GM19043 (cell line): Measurements from ENCODE around the gene MDGA2.
"Not testable (repeated sequence)": the region's sequence is repeated elsewhere in the genome, so short reads cannot be mapped to it uniquely, and the experiment has no call there.

Experiments used
- ATAC-seq: cut with Tn5 transposase; IDR thresholded peaks from one replicate; pipeline ENCODE4 v1.9.1; 2021; ENCODE audit warnings: low read depth; ENCODE audit not compliant: unreplicated experiment

Gene MDGA2

DNA sequence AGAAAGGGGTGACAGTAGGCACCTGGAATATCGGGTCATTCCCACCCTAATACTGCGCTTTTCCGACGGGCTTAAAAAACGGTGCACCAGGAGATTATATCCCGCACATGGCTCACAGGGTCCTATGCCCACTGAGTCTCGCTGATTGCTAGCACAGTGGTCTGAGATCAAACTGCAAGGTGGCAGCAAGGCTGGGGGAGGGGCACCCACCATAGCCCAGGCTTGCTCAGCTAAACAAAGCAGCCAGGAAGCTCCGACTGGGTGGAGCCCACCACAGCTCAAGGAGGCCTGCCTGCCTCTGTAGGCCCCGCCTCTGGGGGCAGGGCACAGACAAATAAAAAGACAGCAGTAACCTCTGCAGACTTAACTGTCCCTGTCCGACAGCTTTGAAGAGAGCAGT, 503.5 kb downstream of the MDGA2 start:
- not testable (repeated sequence) for ATAC-seq

DNA sequence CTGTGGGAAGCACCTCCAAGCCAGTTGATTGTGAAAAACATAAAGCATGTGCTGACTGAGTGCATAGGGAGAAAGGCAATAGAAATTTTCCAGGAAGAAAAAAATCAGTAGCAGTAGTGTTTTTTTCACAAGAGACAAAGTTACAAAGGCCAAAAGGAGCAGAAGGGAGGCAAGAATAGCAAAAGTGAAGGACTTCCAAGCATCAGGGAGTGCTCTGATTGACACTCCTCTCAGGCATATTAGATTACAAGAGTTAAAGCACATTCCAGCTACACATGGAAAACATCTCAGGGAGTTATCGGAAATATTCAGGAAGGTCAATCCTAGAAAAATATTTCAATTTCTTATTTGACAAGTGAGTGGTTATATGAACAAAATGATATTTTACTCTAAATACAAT, 508.0 kb downstream of the MDGA2 start:
- ATAC-seq: no peak

DNA sequence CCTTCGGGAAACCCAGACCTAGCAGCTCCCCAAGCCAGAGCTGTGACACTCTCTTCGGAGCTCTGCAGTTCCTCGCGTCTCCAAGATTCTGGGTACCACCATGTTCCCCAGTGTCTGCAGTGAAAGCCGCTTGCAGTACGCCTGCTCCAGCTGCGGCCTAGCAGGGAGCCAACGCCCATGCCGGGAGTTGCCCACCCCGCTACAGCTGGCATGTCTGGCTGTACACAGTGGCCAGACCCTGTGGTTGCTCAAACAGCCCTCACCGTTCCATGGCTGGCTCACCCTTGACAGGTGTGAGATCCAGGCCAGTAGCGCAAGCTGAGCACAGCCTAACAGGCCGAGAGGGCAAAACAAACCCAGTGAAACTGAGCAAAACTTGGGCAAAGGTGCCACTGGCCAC, 520.0 kb downstream of the MDGA2 start:
- ATAC-seq: no peak

DNA sequence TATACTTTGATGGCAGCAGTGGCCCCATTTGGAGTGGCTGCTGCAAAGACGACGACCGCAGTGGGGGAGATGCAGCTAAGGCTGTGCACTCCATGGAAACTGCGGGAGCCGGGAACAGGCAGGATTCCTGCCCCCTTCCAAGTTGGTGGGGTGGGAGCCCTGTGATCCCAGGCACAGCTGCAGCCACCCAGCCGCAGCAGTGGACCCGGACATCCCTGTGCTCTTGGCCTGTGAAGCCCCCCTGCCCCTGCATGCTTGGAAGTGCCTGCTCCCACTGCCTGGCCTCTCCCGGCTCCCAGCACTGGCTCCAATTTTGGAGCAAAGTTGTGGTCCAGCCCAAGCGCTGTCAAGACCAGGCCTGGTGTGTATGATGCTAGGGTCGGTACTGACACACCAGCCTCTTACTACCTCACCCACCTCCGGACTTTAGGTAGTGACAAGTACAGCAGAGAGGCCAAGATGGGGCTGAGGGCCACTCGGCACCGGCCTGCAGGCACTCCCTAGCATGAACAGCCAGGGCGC, 521.1 kb downstream of the MDGA2 start:
- ATAC-seq: no peak

DNA sequence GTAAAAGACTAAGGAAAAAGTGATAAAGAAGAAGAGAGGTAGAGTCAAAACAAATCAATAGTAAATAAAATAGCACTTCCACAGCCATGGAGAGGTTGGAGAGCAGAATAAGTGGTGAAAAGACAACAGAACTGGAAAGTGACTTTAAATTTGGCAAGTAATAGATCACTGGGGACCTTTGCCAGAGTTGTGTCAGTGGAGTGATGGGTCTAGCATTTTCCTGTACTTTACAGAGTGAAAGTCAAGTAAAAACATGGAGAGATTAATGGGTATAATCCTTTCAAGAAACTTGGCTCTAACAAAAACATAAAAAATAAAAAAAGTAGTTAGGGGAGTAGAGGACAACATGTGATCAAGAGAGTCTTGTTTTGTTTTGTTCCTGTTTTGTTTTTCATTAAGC, 521.7 kb downstream of the MDGA2 start:
- no peak for ATAC-seq

DNA sequence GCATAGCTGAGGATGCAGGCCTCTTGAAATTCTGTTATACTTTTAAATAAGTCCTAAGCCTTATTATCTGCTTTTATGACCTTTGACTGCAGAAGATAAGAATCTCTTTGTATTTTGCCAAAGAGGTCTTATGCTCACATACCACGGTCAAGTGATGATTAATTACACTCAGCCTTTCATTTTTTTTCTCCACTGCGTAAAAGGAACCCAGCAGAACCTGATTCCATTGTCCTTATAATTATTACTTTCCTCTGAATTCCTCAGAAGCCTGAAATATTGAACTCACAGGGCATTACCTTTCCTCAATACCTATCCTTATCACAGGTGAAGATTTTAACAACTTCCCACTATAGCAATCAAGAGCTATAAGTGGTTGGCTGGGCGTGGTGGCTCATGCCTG, 525.1 kb downstream of the MDGA2 start:
- ATAC-seq: no peak

DNA sequence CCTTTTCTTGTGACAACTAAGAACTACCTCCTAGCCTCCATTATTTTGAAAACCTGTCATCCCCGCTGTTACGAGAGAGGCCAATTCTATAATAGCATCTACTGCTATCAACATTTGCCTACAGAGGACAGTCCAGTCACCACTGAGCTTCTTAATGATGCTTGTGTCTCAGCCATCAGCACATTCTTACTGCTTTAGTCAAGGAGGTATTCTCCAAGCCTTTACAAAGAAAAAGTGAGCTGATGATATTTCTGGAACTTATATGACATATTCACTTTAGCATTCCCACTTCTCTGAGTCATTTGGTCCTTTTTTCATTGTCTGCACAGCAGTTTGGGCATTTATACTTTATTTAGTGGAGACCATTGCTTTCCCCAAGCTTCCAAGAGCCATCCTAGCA, 526.1 kb downstream of the MDGA2 start:
- ATAC-seq: no peak

DNA sequence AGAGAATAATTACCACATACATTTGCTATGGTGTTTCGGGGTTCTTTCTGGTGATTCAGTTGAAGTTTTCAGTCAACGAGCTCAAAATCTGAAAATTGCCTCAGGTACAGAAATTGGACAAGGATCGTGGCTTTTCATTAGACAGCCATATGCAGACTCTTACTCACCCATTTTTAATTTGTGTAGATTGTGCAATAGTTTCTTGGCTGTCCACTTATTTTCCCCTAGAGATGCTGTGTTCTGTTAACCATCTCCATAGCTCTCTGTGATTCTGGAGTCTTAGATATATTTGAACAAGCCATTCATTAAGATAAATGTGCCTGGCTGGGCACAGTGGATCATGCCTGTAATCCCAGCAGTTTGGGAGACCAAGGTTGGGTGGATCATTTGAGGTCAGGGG, 526.7 kb downstream of the MDGA2 start:
- no peak for ATAC-seq

DNA sequence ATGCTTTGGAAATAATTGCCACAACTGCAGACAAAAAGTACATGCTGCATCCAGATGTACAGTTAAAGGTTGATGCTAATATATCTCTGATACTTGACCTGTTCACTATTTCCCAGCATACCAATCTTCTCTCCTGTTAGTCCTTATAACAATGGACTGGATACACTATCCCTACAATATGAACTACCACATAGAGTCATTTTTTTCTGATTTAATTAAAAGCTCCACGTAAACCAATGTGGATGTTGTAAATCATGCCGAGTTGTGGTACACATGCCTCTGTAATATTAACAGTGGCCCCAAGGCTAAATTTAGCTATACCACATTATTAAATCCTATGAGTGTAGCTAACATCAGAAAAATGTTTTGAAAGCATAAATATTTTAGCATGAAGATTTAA, 554.8 kb downstream of the MDGA2 start:
- ATAC-seq: no peak

DNA sequence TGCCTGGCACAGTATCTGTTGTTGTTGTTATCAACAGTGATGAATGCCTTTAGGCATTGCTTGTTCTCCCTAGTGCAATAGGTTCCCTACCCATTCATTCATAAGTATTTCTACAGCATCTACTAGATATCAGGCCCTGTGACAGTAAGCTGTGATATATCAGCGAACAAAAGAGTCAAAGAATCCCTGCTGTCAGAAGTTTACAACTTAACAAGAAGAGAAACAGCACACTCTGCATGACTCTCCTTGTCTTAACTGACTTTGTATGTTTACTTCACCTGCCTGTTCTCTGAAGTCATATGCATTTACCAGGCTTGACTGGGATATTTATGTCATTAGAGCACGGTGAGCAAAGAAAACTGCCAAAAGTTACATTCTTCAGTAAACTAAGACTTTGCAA, 571.6 kb downstream of the MDGA2 start:
- no peak for ATAC-seq

DNA sequence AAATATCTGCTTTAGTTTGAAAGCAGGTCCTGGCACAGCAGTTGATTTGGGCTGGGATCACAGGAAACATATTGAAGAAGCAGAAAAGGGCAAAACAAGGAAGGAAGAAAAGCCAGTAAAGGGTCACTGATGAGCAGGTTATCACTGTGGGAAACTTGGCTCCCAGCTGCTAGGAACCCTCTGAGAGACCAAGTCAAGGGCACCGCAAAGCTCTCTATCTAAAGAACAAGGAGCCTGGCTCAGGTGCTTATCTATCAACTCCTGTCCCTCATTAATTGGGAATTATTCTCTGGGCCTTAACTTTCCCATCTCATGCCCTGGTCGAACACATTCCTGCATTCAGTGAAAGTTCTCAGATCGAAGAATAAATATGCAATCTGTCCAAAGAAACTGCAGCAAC, 572.9 kb downstream of the MDGA2 start:
- ATAC-seq: no peak

DNA sequence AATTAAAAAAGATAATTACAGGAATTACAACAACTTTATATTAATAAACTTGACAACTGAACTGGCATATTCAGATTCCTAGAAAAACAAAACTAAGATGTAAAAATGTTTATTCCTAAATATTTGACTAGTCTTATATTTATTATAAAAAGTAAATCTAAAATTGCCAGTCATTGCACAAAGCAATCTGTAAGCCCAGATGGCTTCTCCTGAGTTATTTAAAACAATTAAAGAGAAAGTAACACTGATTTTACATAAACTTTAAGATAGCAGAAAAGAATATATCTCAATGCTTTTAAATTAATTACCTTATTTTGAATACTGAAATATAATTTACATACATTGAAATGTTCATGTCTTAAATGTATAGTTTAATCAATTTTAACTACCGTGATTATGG, 589.7 kb downstream of the MDGA2 start:
- no peak for ATAC-seq

DNA sequence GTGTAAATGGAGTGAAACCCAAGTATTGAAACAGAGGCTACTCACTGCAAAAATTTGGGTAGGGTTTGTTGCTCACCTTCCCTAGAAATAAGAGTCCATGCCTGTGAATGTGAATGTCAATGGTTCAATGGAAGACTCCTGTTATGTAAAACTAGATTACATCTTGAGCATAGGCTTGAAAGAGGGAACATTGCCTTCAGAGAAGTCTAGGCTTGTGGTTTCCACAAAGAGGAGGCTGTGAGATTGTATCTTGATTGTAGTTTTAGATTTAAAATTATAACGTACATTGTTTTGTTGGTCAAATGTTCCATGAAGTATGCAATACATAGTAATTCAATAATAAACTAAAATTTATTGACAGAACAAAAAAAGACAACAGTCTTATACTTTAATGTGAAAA, 610.1 kb downstream of the MDGA2 start:
- no peak for ATAC-seq

DNA sequence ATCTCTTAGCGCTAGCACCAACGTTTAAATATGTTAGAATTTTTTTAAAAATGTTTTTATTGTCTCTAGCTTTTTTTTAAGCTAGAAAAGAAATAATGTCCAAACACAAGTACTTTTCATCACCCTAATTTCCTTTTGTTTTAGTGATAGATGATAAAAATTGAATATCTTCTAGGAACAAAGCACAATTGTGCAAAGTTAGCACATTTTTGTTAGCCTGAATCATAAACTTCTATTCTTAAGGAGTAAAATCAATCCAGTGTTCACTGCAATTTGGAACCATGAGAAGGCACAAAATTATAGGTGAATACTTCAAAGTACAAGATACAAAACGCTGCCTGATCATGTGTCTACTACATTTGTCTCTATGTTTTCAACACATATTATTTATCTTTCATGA, 615.4 kb downstream of the MDGA2 start:
- no peak for ATAC-seq

DNA sequence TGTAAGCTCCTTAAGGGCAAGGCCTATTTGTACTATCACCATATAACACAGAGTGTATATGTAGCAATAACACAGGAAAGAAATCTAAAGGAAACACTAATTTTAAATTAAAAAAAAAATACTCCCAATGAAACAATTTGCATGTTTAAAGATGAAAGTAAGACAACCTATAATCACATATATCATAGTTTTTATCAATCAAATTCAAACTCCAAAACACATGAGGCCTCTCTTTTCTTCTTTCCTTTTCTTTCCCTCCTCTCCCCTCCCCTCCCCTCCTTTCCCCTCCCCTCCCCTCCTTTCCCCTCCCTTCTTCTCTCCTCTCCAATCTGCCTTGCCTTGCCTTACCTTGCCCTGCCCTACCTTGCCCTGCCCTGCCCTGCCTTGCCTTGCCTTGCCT, 618.0 kb downstream of the MDGA2 start:
- ATAC-seq: no peak

DNA sequence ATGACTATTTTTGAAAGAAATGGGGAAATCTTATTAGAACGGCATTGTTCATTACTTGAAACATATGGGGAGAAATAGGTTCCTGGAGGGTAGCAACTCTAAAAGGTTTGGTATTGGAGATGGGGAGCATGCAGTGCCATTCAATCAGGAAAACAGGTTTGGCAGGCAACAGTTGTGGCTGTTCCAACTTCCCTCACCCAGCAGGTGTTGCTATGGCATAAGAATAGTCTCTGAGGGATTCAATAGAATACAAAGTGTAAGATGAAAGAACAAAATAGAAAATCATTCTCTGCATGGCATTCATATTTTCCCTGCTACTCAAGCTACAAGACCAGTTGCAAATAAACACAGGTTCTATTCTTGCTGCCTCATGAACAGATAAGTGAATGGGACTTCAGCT, 630.6 kb downstream of the MDGA2 start:
- no peak for ATAC-seq

DNA sequence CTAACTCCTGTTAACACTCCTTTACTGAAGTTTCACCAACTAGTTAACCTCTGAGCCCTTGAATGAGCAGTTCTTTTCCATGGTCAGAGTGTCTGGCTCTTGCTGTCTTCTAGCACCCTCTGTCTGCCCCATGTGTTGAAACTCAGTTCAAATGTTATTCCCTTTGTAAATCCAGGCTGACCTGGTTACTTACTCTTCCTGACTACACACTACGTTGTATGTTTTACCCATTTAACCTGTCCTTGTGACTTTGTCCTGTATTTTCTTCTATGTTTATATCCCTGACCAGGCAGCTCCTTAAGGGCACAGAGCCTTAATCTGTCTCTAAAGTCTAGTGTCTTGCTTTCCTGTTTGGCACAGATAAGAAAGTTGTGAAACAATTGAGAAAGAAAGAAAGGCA, 634.9 kb downstream of the MDGA2 start:
- no peak for ATAC-seq

DNA sequence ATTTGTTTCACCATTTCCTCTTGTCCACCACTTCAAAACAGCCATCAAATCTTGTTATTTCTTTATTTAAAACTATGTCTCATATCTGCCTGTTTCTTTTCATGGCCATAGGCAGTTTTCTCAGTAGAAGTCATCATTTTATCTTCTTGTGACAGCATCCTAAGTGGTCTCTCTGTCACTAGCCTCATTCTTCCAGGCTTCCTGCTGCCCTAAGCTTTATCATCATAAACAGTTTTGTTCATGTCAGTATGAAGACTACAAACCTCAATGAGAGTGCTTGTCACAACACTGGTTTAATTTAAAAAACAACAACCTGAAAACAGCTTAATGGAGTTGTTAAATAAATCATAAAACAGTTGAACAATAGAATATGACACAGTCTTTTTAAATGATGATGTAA, 636.1 kb downstream of the MDGA2 start:
- ATAC-seq: no peak

DNA sequence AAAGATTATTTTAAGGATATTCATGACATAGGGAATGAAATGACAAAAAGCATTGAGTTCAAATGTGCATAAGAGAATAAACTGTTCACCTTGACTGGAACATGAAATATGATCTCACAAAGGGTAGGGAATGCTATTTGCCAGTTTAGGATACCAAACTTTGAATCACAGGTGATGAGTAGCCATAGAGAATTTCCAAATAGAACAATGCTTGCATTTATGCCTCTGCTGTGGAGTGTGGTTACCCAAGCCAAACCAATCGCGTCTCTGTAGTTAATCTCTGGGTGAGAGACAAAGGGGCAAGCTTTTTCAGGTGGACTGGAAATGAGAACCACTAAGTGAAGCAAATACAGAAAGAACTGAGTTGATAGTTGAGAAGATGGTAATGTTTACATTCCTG, 652.7 kb downstream of the MDGA2 start:
- no peak for ATAC-seq

DNA sequence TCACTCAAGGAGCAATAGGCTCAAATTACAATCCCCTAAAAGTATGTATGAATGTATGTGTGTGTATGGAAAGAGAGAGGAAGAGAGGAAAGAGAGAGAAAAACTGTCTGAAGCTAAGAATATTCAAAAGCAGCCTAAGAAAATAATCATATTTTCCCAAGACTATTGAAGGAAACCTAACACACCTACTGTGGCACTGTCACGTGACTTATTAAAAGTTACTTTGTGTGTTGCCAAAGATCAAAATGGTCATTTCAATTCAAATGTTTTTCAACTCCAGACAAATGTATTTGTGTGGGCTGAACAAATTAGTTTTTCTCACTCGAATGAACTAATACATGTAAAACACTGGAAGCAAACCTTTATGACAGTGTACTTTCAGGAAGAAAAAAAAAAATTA, 654.9 kb downstream of the MDGA2 start:
- ATAC-seq: no peak

DNA sequence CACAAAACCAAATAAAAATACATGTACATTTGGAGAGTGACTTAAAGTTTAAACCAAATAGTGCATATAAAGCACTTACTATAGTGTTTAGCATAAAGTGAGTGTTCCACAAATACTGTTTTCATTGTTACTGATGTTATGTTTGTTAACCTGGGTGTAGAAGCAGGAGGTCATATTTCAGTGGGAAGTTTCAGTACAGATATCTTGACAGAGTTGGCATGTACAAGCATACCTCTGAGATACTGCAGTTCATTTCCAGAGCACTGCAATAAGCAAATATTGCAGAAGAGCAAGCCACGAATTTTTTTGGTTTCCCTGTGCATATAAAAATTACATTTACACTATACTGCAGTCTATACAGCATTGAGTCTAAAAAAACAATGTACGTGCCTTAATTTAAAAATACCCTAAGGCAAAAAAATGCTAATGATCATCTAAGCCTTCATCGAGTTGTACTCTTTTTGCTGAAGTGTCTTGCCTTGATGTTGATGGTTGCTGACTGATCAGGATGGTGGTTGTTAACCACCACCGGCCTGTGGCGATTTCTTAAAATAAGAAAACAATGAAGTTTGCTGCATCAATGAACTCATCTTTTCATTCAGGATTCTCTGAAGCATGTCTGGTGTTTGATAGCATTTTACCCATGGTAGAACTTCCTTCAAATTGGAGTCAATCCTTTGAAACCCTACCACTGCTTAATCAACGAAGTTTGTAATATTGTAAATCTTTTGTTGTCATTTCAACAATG, 662.7 kb downstream of the MDGA2 start:
- no peak for ATAC-seq

DNA sequence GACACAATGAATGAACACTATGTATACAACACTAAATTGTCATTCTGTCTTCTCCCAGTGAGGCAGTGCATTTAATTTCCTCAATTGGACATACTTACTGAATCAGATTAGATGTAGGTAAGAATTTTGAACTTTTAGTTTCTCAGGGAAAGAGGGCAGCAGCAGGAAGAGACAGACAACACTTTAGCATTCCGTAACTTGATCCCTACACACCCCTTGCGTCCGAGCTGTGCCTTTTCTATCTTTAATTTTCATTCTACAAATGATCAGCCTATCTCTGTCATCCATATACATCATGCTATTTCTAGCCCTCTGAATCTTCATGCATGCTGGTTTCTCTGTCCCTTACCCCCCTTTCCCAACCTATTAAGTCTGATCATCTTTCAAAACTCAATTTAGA, 665.8 kb downstream of the MDGA2 start:
- no peak for ATAC-seq

DNA sequence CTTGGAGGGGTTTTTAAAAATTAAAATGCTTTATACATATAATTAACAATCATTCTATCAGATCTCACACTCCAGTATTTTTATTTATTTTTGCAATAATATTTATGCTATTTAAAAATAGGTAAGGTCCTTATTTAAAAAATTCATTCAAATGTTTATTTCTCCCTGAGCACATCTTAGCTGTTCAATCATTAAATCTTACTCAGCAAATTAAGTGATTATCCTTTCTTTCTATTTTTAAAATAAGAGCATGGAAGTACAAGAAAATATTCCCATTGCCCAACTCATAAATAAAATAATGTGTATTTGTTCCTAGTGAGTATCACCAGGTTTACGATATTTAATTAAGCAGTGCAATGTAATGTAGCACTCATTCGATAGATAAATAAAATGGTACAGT, 666.7 kb downstream of the MDGA2 start:
- no peak for ATAC-seq
